Stimulated activated CD8-positive, alpha-beta memory T cell treated with anti-CD3 and anti-CD28 coated beads, Interleukin-4, amount 100 ng/mL, for 48 hours (primary cell): Measurements from ENCODE around the gene CNIH2.
"Not testable (repeated sequence)": the region's sequence is repeated elsewhere in the genome, so short reads cannot be mapped to it uniquely, and the experiment has no call there.

ENCODE experiments used
- DNase-seq: peaks from one replicate; pipeline ENCODE4 v3.0.0-alpha.2; 2020

Gene CNIH2

DNA sequence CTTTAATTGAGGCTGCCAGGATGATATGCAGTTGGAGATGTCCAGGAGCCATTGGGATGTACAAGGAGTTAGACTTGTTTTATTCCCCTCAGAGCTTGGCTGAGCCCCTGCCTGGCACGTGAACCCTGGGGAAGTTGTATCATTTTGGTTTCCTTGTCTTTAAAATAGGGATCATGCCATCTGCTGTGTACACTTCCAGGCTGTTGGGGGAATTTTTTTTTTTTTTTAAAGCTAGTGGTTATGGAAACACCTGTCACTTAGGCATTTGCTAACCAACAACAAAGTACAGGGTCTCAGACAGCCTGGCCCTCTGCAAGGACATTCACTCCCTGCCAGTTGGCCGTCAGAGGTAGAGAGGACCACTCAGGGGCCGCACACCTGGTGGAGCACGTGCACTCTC, 18.0 kb upstream of the CNIH2 start:
- DNase-seq: no peak

DNA sequence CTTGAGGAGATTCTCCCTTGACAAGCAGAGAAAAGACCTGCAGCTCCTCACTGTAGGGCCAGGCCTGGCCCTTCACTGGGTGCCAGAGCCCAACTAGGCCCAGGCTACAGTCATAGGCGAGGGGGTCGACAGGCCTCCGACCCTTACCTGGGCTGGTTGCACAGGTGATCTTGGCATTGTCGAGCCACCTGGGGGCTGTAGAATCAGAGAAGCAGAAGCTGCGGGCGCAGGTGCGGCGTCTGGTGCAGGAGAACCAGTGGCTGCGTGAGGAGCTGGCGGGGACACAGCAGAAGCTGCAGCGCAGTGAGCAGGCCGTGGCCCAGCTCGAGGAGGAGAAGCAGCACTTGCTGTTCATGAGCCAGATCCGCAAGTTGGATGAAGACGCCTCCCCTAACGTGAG, 16.4 kb upstream of the CNIH2 start:
- DNase-seq: no peak

DNA sequence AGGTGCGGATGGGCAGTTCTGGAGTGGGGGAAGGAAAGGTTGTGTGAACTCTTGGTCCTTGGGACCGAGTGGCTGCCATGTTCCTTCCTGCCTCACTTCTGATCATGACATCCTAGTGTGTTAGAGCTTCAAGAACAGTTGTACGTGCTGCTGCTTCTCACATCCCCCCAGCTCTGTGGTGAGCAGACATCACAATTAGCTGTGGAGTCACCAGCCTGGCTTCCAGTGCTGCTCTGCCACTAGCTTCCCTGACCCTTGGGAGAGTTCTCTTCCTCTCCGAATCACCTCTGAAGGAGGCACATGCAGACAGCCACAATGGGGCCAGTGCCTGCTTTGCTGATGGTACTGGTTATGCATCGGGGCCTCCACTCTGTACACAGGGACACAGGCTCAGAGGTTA, 15.8 kb upstream of the CNIH2 start:
- no peak for DNase-seq

DNA sequence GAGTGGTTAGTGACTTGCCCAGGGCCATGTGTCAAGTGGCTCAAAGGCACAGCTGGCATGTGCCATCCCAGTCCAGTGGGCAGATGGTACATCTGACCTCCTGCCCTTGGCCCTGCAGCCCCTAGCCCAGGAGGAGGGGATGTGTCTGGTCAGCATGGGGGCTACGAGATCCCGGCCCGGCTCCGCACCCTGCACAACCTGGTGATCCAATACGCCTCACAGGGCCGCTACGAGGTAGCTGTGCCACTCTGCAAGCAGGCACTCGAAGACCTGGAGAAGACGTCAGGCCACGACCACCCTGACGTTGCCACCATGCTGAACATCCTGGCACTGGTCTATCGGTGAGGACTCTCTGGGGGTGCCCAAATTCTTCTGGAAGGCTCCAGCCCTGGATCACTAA, 15.3 kb upstream of the CNIH2 start:
- DNase-seq: no peak

DNA sequence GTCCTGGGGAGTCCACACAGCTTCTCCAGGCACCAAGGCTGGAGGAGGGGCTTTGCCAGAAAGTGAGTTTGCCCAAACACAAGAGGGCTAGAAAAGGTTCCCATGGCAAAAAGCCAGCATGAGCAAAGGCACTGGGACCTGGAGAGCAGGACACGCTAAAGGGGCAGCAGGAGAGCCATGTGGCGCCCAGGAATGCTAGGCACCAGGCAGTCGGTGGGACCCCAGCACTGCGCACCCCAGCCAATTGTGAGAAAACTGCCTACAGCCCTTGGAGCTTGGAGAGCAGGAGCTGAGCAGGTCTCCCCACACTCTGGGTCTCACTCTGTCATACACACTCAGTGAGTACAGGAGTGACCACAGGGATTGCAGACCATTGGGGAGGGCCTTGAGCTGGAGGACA, 14.7 kb upstream of the CNIH2 start:
- no peak for DNase-seq

- DNase-seq: no peak
These were observed 14.2 kb upstream of the CNIH2 start for GRCh38 chr11:66263785-66264184.

- DNase-seq: no peak
These were observed 13.6 kb upstream of the CNIH2 start for GRCh38 chr11:66264383-66264782.

- DNase-seq: peak; percentile 72
These were observed 13.1 kb upstream of the CNIH2 start for GRCh38 chr11:66264914-66265313.

GRCh38 chr11:66265531-66266377, 12.2 kb upstream of the CNIH2 start:
- no peak for DNase-seq

DNA sequence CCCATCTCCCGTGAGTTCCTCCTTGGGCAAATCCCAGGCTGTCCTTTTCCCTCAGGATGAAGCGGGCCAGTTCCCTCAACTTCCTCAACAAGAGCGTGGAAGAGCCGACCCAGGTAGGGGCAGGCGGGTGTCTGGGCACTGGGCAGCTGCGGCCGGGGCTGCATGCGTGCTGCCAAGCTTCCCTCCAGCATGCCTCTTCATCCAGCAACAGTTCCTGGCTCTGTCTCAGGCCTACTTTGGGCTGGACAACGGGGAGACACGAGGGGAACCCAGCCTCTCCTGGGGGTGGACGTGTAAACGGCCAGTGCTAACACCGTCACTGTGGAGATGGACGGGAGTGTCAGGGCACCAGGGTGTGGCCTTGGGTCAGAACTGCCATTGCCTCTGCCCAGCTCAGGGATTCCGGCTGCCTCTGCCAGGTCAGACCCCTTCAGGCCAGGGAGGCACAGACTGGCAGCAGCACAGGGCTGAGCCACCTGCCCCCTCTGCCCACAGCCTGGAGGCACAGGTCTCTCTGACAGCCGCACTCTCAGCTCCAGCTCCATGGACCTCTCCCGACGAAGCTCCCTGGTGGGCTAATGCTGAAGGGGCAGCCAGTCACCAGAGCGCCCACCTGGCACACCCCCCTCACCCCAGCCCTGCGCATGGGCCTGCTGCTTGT, 11.5 kb upstream of the CNIH2 start:
- DNase-seq: no peak

- DNase-seq: no peak
These were observed 11.0 kb upstream of the CNIH2 start for GRCh38 chr11:66267039-66267378.

- peak; percentile 93 for DNase-seq
These were observed 10.4 kb upstream of the CNIH2 start for GRCh38 chr11:66267379-66268243.

DNA sequence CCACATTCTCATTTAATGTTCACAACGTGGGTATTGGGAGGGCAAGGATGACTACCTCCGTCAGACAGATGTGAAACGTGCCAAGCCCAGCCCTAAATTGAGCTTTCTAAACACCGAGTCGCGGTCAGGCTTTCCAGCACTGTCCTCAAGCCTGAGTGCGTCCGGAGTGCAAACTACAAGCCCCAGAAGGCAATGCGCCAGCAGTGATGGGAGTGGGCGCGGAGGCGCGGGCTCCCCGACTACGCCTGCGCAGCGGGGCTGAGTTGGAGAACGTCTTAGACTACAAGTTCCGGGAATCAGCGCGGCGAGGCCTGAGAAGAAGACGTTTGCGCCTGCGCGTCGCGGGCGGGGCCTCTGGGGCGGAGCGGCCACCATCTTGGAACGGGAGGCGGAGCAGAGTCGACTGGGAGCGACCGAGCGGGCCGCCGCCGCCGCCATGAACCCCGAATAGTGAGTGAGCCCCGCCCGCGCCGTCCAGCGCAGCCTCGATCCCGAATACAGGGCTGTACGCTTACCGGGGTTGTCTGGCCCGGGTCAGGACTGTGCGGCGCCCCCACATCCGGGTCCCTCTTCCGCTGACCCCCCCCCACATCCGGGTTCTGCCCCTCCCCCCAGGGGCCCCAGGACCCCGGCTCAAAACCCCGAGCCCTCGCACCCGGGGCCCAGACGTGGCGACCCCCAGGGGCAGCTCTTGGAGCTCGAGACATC, 9.6 kb upstream of the CNIH2 start, which contains the start of gene RAB1B:
Gene RAB1B (plus strand): TSS at position 396 of the 708 bp plus-strand sequence. CDS start 41 bp downstream, at position 437.
- peak; percentile 100 for DNase-seq

- peak; percentile 42 for DNase-seq
These were observed 8.7 kb upstream of the CNIH2 start for GRCh38 chr11:66268952-66269905.

DNA sequence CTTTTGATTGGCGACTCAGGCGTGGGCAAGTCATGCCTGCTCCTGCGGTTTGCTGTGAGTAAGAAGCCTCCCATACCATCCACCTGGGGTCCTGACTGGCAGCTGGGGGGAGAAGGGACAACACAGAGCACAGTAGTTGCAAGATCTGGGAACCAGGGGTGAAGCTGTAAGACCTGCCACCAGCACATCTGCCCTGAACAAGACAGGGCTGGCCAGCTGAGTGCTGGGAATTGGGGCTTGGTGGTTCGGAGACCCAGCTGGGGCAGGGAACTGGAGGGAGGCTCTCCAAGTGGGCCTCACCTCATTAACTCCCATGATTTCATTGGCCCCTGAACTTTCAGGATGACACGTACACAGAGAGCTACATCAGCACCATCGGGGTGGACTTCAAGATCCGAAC, 6.2 kb upstream of the CNIH2 start:
- no peak for DNase-seq

DNA sequence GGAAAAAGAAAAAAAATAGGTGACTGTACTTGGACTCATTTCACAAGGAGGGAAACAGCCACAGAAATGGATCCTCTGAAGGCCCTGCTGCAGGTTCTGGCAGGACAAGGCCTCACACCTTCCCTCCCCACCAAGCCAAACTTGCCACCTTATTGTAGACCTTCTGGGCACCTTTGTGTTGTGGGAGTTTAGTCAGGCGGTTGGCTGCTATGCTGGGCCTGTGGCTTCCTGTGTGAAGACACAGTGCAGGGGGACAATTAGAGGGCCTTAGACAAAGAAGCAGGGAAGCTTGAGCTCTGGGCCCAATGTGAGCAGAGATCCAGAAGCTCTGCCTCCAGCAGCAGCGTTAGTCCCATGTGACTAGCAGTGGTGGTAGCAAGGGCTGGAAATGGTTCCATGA, 5.4 kb upstream of the CNIH2 start:
- DNase-seq: no peak

GRCh38 chr11:66274219-66274618, 3.8 kb upstream of the CNIH2 start:
- no peak for DNase-seq

- DNase-seq: no peak
These were observed 2.6 kb upstream of the CNIH2 start for GRCh38 chr11:66275396-66275795.

DNA sequence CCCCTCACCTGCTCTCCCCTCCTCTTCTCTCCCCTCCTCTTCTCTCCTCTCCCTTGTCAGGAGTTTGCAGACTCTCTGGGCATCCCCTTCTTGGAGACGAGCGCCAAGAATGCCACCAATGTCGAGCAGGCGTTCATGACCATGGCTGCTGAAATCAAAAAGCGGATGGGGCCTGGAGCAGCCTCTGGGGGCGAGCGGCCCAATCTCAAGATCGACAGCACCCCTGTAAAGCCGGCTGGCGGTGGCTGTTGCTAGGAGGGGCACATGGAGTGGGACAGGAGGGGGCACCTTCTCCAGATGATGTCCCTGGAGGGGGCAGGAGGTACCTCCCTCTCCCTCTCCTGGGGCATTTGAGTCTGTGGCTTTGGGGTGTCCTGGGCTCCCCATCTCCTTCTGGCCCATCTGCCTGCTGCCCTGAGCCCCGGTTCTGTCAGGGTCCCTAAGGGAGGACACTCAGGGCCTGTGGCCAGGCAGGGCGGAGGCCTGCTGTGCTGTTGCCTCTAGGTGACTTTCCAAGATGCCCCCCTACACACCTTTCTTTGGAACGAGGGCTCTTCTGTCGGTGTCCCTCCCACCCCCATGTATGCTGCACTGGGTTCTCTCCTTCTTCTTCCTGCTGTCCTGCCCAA, 1.9 kb upstream of the CNIH2 start:
- no peak for DNase-seq

DNA sequence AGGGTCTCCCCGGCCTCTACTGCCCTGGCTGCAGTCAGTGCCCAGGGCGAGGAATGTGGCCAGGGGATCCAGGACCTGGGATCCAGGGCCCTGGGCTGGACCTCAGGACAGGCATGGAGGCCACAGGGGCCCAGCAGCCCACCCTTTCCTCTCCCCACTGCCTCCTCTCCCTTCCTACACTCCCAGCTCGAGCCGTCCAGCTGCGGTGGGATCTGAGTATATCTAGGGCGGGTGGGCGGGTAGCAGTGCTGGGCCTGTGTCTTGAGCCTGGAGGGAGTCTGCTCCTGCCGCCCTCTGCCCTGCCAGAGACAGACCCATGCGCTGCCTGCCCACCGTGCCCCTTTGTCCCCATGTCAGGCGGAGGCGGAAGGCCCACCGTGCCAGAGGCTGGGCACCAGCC, 1.4 kb upstream of the CNIH2 start:
- DNase-seq: not testable (repeated sequence)

GRCh38 chr11:66277064-66277463, 911 bp upstream of the CNIH2 start:
- not testable (repeated sequence) for DNase-seq
